Hepatocyte (in vitro differentiated cells): ENCODE measurements around the gene PTPN3.

Experiments
- EZH2phosphoT487 ChIP-seq: fragments of 200-600 bp; sonication (generic); IDR thresholded peaks from one replicate; pipeline ENCODE4 v1.6.1; 2018; ENCODE audit warnings: antibody characterized with exemption, mild to moderate bottlenecking, low read depth, moderate library complexity; ENCODE audit not compliant: unreplicated experiment, severe bottlenecking
- TF ChIP-seq, protein P1 (sequence below): fragments of 200-600 bp; sonication (generic); IDR thresholded peaks from 2 replicates; pipeline ENCODE4 v1.5.1; 2016; ENCODE audit warnings: antibody characterized with exemption, mild to moderate bottlenecking; ENCODE audit not compliant: poor library complexity

GRCh38 chr9:109447329-109448076 lies 50.6 kb downstream of the PTPN3 start:
- TF ChIP-seq, protein P1, sequence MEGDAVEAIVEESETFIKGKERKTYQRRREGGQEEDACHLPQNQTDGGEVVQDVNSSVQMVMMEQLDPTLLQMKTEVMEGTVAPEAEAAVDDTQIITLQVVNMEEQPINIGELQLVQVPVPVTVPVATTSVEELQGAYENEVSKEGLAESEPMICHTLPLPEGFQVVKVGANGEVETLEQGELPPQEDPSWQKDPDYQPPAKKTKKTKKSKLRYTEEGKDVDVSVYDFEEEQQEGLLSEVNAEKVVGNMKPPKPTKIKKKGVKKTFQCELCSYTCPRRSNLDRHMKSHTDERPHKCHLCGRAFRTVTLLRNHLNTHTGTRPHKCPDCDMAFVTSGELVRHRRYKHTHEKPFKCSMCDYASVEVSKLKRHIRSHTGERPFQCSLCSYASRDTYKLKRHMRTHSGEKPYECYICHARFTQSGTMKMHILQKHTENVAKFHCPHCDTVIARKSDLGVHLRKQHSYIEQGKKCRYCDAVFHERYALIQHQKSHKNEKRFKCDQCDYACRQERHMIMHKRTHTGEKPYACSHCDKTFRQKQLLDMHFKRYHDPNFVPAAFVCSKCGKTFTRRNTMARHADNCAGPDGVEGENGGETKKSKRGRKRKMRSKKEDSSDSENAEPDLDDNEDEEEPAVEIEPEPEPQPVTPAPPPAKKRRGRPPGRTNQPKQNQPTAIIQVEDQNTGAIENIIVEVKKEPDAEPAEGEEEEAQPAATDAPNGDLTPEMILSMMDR, result no peak
- no peak for TF ChIP-seq EZH2phosphoT487
